TTC549 (cell line): ENCODE results near the gene NR6A1.

Experiments
- FAIRE-seq: peaks from 2 replicates; lab custom pipeline; 2012; peaks lifted over from hg19 to GRCh38; lab: Jason Lieb, UNC

The NR6A1 gene

DNA sequence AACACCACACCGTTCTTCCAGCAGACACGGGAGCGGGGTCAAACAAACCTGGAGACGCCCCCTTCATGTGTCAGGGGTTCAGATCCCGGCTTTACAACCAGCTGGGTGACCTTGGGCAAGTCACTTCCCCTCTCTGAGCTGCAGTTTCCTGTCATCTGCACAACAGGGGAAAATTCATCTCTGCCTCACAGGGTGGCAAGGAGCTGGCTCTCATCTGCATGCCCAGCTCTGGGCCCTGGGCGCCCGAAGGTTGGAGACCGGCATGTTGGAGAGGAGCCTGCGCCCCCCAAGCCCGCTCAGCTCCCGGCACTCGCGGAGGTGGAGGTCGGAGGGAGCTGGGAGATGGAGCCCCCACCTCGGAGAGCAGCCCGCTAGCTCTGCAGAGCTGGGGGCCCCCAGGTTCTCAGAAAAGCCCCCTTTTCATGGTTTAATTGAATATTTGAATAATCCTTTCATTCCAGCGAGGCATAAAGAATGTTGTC, 284.3 kb downstream of the NR6A1 start:
- FAIRE-seq, result no peak

GRCh38 chr9:124485936-124486335, 285.2 kb downstream of the NR6A1 start:
- FAIRE-seq, result no peak

- FAIRE-seq, result no peak
Measured at GRCh38 chr9:124485201-124485600, 285.9 kb downstream of the NR6A1 start.

GRCh38 chr9:124483481-124483880, 287.6 kb downstream of the NR6A1 start:
- FAIRE-seq, result no peak

- FAIRE-seq, result no peak
Measured at GRCh38 chr9:124482431-124483031, 288.6 kb downstream of the NR6A1 start.

GRCh38 chr9:124481115-124481514, 290.0 kb downstream of the NR6A1 start:
- no peak for FAIRE-seq

GRCh38 chr9:124480621-124480981, 290.5 kb downstream of the NR6A1 start:
- FAIRE-seq, result no peak

DNA sequence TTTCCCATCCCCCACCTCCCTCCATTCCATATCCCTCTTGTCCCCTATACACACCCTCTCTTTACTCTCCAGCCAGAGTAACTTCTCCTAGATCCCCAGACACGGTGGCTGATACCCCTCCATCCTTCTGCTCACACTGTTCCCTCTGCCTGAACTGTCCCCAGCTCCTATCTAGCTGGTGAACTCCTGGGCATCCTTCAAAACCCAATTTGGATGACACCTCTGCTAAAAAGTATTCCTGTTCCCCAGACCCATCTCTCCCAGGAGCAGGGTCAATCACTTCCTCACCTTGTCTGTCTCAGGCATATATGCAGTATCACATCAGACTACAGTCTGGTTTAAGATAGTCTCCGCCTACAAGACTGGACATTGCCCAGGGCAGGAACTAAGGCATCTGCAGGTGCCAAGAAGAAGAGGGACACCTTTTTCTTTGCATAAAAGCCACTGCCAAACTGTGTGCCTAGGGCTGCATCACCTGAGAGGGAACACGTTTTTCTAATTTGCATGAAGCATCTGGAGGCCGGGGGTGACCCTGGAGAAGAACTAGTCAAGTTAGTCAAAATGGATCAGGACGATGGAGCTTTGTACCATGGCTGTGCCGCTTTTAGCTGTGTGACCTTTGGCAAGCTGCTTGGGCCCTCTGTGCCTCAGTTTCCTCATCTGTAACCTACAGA, 291.0 kb downstream of the NR6A1 start:
- no peak for FAIRE-seq

GRCh38 chr9:124479371-124479770, 291.7 kb downstream of the NR6A1 start:
- no peak for FAIRE-seq

- no peak for FAIRE-seq
Measured at GRCh38 chr9:124478354-124478753, 292.8 kb downstream of the NR6A1 start.

- no peak for FAIRE-seq
Measured at GRCh38 chr9:124477648-124478285, 293.3 kb downstream of the NR6A1 start.

DNA sequence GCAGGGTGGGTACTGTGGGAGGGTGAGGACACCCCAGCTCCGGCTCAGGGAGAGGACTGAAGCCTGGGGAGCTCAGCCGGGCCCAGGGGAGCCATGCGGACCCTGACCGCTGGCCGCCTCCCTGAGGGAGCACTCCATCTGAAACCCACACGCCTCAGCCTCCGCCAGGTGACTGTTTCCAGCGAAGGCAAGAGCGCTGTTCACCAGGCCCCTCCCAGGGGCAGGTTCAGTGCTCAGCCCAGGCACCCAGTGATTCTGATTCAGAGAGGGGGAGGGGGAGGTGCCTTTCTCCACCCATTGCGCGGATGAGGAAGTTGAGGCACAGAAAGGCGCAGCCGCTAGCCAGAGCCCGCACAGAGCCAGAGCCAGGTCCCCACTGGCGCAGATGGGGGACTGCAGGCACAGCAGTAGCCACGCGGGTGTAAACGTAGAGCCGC, 293.9 kb downstream of the NR6A1 start:
- no peak for FAIRE-seq

- no peak for FAIRE-seq
Measured at GRCh38 chr9:124475868-124476690, 295.0 kb downstream of the NR6A1 start.

- FAIRE-seq, result no peak
Measured at GRCh38 chr9:124475158-124475867, 295.8 kb downstream of the NR6A1 start.

- FAIRE-seq, result no peak
Measured at GRCh38 chr9:124474151-124474550, 297.0 kb downstream of the NR6A1 start.

GRCh38 chr9:124473310-124473709, 297.8 kb downstream of the NR6A1 start:
- FAIRE-seq, result no peak

DNA sequence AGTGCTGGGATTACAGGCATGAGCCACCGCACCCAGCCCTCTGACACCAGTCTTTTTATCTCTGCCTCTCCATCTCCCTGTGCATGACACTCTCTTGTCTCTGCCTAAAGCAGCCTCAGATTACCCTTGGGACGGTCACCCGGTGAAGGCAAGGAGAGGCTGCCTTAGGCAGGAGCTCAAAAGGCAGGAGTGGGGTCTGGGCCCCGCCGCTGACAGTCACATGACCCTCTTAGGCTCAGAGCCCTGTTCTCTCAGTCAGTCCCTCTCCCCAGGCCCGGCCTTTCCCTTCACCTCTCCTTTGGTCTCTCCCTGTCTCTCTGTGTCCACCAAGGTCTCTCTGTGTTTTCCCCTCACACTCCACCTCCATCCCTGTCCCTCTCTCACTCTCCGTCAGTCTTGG, 298.3 kb downstream of the NR6A1 start:
- FAIRE-seq, result no peak

GRCh38 chr9:124471761-124472160, 299.4 kb downstream of the NR6A1 start:
- no peak for FAIRE-seq

- no peak for FAIRE-seq
Measured at GRCh38 chr9:124470726-124471125, 300.4 kb downstream of the NR6A1 start.

GRCh38 chr9:124470306-124470705, 300.8 kb downstream of the NR6A1 start:
- no peak for FAIRE-seq

DNA sequence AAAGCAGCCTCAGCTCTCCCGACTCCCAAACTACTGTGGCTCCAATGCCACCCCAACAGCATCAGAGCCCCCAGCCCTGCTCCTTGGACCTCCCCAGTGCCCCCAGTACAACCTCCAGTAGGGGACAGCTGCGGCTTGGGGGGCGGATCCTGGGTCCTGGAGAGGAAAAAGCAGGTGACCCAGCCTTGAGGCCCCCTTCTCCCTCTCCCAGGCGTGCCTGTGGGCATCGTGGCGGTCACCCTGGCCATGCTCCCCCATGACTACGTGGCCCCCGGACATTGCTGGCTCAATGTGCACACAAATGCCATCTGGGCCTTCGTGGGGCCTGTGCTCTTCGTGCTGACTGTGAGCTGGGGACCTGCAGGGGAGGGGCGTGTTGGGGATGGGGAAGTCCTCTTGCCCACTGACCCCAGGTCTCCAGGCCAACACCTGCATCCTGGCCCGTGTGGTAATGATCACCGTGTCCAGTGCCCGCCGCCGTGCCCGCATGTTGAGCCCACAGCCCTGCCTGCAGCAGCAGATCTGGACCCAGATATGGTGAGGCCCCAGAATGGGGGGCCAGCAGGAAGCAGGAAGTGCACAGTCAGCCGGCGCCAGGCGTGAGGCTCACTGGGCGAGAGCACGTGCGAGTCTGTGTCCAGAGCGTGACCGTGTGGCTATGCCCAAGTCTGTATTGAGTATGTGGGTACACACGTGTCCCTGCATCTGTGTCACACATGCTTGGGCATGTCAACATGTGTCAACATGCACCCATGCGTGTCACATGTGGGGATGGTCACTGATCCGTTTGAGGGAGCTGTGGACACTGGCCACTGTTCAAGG, 301.9 kb downstream of the NR6A1 start:
- FAIRE-seq, result no peak
